Measurements from ENCODE around the gene MCTP1.

The MCTP1 gene

GRCh38 chr5:95070453-95070852, 214.4 kb downstream of the MCTP1 start:
- DNase-seq = no peak

GRCh38 chr5:95069948-95070347, 214.9 kb downstream of the MCTP1 start:
- DNase-seq = no peak

DNA sequence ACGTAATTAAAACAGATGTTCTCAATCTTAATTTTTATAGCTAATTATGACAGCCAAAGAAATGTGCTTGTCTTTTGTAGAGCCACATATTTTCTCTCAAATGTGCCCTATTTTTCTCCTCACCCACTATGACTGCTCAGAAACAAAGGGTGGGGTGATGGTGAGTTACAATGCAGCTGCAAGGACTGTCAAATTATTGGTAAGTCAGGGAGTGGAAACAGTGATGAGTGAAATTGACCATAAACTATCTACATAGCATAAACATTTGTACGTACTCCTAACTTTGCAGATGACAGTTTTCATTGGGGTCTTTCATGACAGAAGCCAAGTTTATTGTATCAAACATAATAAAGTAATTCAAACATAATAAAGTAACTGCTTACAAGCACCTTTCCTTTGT, 215.9 kb downstream of the MCTP1 start:
- no peak for DNase-seq

- no peak for DNase-seq
Observed at GRCh38 chr5:95068289-95068910, 216.5 kb downstream of the MCTP1 start.

DNA sequence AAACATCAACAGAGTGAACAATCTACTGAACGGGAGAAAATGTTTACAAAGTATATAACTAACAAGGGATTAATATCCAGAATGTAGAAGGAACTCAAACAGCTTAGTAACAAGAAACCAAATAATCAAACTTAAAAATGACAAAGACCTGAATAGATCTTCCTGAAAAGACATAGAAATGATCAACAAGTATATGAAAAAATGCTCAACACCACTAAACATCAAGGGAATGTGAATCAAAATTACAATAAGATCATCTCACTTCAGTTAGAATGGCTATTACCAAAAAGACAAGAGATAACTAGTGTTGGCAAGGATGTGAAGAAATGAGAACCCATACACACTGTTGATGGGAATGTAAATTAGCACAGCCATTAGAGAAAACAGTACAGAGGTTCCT, 218.8 kb downstream of the MCTP1 start:
- DNase-seq = no peak

GRCh38 chr5:95063492-95063891, 221.4 kb downstream of the MCTP1 start:
- DNase-seq = no peak

DNA sequence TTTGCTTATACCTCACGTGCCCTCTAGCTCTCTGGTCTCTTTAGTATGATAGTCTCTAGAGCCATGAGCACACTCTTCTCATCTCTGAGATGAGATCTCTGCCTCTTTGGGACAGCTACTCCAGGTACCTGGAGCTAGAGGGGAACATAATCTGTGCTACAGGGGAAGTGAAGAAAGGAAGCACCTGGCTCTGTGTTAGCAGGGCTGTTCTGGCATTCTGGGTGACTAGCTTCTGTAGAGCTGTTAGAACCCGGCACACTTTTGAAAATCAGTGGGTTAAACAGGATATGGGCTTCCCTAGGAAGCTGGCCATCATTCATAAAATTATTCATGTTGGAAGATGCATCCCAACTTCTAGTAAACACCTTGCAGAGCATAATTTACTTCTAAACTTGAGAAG, 224.8 kb downstream of the MCTP1 start:
- no peak for DNase-seq

GRCh38 chr5:95059636-95060035, 225.3 kb downstream of the MCTP1 start:
- DNase-seq = no peak

DNA sequence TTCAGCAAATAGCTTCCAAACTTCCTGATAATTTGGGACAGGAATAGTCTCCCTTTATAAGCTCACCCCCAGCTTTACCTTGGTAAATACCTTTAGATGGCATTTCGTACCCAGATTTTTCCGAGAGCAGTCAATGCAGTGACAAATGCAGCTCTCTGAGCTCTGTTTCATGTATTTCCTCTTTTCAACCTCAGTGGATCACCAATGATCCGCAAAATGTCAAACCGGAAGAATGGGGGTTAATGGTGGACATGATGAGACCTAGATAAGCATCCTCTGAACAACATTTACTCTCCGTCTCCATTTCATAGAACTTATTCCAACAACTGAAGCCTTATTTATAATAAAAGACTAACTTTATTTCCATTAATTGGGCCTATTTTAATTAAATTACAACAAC, 227.3 kb downstream of the MCTP1 start:
- no peak for DNase-seq

- no peak for DNase-seq
Observed at GRCh38 chr5:95053253-95053652, 231.6 kb downstream of the MCTP1 start.

DNA sequence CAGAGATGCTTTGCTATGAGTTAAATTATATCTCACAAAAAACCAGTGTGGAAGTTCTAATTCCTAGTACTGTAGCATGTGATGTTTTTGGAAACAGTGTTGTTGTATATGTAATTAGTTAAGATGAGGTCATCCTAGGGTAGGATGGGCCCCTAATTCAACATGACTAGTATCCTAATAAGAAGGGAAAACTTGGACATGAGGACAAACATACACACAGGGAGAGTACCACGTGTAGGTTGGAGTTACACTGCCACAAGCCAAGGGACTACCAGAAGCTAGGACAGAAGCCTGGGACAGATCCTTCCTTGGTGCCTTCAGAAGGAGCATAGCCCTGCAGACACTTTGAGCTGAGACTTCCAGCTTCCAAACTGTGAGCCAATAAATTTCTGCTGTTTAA, 234.2 kb downstream of the MCTP1 start:
- DNase-seq = no peak

GRCh38 chr5:95048628-95049027, 236.3 kb downstream of the MCTP1 start:
- DNase-seq = no peak

DNA sequence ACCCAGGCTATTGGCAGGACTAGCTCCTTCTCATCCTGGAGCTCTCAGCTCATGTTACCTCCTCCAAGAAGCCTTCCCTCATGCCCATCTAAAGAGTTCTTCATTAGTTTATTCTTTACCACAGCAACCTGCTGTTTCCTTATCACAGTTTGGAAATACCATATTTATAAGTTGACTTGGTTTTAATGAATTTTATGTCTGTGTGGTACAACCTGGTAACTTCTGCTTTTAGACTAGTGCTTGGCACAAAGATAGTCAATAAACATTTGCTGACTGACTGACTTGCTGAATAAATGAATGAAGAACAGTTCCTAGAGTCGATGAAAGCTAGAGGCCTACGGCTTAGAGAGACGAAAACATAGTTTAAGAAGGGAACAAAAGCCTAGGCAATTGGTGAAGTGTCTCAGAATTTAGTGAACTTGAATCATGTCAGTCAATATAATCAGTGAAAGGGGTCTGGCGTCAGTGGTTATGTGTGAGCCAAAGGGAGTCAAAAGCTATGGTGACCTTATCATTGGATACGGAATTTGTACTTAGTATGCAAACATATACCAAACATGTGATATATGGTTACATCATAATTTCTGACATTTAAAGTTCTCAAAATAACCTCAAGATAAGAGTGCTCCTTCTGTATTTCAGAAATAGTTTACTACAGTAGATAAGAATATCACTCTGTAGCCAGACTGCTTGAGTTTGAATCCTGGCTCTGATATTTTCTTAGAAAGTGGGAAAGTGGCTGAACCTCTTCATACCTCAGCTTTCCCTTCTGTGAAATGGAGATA, 239.5 kb downstream of the MCTP1 start:
- no peak for DNase-seq

DNA sequence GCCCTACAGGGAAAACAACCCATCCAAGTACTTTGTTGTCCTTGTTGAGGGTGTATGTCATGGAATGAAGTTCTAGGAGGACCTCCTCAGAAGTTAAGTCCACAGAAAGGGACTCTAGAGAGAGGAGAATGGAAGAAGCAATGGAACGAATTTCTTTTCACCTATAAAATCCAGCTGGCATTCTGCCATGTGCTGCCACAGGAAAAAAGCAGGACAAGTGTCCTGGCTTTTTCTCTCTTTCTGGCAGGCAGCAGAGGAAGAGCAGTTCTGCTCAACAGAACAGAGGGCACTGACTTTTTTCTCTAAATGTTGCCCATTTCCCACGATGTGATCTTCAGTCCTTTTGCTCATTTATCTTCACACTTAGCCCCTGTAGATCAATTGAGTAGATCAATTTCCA, 240.8 kb downstream of the MCTP1 start:
- no peak for DNase-seq

GRCh38 chr5:95043648-95044047, 241.2 kb downstream of the MCTP1 start:
- DNase-seq = no peak

DNA sequence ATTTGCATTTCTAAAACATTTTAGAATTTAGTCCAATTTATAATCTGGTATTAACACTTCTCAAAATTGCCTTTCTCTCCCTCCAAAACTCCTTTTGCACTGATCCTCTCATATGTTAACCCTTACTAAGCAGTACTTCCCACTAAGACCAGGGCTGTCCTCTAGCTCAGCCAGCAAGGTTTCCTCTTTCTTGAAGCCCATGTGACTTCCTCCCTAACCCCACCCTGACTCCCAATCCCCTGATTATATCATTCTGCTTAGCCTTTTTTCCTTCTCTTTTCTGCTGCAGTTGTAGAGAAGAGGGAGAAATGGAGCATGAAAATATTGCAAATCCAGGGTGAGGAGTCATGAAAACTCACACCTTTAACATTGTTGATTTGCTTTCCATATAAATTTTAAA, 241.7 kb downstream of the MCTP1 start:
- no peak for DNase-seq

GRCh38 chr5:95042037-95042436, 242.9 kb downstream of the MCTP1 start:
- peak; percentile 84 for DNase-seq

DNA sequence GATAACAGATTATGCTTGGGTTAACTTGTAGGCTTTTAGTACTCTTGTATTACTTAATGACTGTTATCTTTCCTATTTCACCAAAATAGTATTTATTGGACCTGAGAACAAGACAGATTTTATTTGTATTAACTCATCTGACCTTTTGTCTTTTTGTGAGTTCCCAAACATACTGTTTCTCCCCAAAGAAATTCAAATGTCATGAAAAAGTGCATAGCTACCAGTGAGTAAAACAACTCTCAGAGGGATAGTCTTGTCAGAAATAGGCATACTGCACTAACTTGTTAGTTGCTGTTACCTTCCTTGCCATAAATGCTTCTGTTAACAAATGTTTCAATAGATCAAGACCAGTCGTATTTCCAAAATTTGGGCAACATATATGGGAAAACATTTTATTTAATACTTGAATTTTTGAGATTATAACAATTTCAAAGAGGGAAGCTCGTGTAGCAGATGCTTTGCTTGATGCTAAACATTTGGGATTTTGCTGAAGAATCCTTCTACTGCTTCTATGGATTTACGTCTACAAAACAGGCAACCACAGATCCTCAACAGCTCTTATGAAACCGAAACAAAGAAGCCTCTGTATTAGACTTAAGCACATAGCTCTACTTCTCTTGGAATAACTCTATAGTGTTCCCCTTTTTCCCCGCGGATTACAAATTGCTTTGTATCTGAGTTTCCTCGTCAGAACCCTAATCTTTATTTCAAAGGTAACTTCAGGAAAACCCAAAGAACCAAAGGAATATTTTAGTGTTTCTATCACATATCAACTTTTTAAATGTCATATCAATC, 248.8 kb downstream of the MCTP1 start:
- DNase-seq = no peak

- DNase-seq = no peak
Observed at GRCh38 chr5:95032801-95033200, 252.1 kb downstream of the MCTP1 start.

GRCh38 chr5:95029569-95030366, 255.1 kb downstream of the MCTP1 start:
- no peak for DNase-seq

GRCh38 chr5:95027775-95028174, 257.1 kb downstream of the MCTP1 start:
- DNase-seq = no peak

DNA sequence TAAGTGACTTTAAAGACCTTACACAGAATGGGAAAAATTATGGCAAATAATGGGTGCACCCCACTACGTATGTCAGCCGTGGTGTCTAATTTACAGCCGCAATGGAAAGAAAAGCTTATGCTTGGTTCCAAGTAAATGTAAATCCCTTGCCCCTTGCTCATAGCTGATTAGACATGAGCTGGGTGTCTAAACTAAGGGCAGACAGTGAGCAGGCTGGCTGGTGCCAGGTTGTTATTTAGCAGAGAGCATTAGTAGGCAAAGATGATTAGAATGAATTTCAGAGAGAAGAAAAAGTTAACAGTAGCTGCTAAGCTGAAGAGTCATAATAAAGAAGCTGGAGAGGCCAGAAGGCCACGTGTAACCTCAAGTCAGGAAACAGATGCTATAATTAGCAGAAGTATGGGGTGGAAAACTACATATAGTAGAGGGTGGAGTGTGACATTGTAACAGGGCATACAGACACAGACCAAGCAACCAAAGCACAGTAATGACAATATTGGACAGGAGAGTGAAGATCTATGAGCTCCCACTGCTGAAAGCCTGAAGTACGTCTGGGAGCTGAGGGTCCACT, 257.7 kb downstream of the MCTP1 start:
- no peak for DNase-seq

DNA sequence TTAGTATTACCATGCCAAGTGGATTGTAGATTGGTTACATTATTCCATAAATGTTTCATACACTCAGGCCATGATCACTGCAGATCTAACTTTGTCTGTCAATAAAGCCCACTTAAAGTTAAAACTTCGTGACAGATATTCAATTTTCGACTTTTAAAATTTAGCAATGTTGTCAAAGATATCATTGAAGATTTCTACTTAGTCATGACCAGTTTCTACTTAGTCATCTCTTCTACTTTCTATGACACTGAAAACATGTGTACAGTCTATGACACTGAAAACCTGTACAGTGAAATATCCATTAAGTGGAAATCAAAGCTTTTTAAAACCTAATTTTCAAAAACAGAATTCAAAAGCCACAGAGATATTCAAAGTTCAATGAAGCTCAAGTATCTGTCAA, 258.2 kb downstream of the MCTP1 start:
- no peak for DNase-seq
